ENCODE measurements around the gene SVBP.

SVBP gene

DNA sequence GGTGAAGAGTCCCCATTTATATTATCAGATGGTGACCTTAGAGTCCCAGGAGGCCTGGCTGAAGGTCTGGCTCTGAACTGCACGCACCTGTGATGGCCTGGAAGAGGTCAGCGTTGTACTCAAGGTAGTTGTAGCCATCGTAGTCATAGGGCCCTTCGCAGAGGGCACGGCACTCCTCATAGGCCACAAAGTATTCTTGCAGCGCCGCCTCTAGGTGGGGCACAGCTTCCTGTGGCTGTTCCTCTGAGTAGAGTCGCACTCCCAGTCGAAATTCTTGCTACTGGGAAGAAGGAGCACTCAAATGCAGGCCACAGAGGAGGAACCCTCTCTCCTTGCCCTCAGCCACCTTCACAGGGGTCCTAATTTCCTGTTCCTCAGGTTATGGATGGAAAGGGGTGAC lies 58.1 kb downstream of the SVBP start:
- no peak for DNase-seq

DNA sequence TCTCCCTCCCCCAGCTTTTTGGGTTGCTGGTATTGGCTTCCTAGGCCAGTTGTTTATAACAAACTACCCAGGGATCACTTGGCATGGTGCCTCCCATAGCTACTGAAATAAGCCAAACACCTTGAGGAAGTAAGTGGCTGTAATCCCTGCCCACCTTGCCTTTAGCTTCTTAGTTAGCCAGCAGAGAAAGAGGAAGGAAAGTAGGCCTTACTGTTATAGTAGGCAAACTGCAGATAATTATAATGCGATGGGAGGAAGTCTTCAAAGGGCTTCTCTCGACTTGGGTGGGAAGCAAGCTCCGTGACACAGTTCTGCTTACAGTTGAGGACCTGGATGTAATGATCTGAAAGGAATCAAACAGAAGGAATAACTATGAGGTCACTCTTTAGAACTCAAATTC lies 58.6 kb downstream of the SVBP start:
- no peak for DNase-seq

DNA sequence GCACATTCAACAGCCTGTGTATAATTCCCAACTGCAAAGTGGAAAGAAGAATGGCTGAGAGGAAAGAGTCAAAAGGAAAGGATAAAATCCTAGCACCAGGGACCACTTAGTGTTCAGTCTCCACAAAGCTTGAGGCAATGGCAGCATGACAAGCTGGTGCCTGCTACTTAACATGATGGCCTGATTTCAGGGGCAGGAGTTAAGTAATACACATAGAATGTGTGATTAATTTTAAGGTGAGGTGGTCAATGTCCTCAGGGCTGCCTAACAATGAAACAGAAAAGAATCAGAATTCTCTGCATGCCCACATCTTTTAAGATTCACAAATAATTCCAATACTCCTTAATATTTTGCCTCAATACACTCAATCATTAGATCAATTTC lies 59.3 kb downstream of the SVBP start:
- DNase-seq = no peak

Measured in CD4-positive, alpha-beta T cell treated with Interleukin-17A for 4 hours (primary cell).